Activated B cell treated with CpG ODN at 0.5 μM for 24 hours (primary cell): ENCODE data around the gene ANO1. TPM values are rescaled to one million over a fixed set of nuclear protein-coding genes. Genes with fewer than 3 reads are reported as not detected.

Experiments
- ATAC-seq: fragments of 200-7000 bp; cut with Tn5 transposase; one replicate; pipeline ENCODE4 v1.10.0; 2021; ENCODE audit warnings: low read depth, mild to moderate bottlenecking, moderate library complexity
- CTCF ChIA-PET: fragments of 350-600 bp; sonication (Branson Sonifier 250); formaldehyde crosslinking; loops from one replicate; lab custom pipeline; 2021; ENCODE audit warnings: antibody characterized with exemption; lab: Charles Lee
- POLR2A ChIA-PET: fragments of 350-600 bp; sonication (Branson Sonifier 250); formaldehyde crosslinking; loops from one replicate; lab custom pipeline; 2021; ENCODE audit warnings: antibody characterized with exemption; lab: Charles Lee
- DNase-seq: peaks from one replicate; pipeline ENCODE4 v3.0.0; 2022
- H3K27ac Mint-ChIP-seq: one replicate; pipeline ENCODE4 v1.8.0; 2020; ENCODE audit warnings: mixed read lengths
- H3K27me3 Mint-ChIP-seq: one replicate; pipeline ENCODE4 v1.8.0; 2021; ENCODE audit warnings: mixed read lengths
- H3K36me3 Mint-ChIP-seq: one replicate; pipeline ENCODE4 v1.8.0; 2021; ENCODE audit warnings: low read depth, mixed read lengths
- H3K4me1 Mint-ChIP-seq: one replicate; pipeline ENCODE4 v1.8.0; 2021; ENCODE audit warnings: mixed read lengths
- H3K4me3 Mint-ChIP-seq: one replicate; pipeline ENCODE4 v1.8.0; 2020; ENCODE audit warnings: mild to moderate bottlenecking, mixed read lengths
- H3K9me3 Mint-ChIP-seq: one replicate; pipeline ENCODE4 v1.8.0; 2020; ENCODE audit warnings: mixed read lengths
- CTCF ChIP-seq: fragments of 200-600 bp; IDR thresholded peaks from one replicate; pipeline ENCODE4 v1.8.0; 2022; ENCODE audit warnings: antibody characterized with exemption, mild to moderate bottlenecking
- intact Hi-C: fragments of 100-400 bp; cut with micrococcal nuclease; formaldehyde crosslinking; loops from one replicate; pipeline ENCODE4 v1.15.1; 2024
- total RNA-seq: library from RNA; stranded (reverse); gene quantifications from 2 replicates; pipeline ENCODE4 v1.2.3, GENCODE V29; 2022

Gene ANO1
- total RNA-seq, 1 donor from 2014 or later, result not detected

GRCh38 chr11:70073871-70074371 lies 4.2 kb upstream of the ANO1 start:
- no peak overlapping the region for H3K4me3 Mint-ChIP-seq
- ChIA-PET CTCF (no interaction called here), POLR2A (no interaction called here)
- peaks cover 75% of the 10 kb centered on the region for H3K27me3 Mint-ChIP-seq
- no peaks in the 10 kb centered on the region for H3K9me3 Mint-ChIP-seq
- TF ChIP-seq CTCF, result no peak
- no peak overlapping the region for H3K27ac Mint-ChIP-seq
- ATAC-seq, result no peak
- no peaks in the 10 kb centered on the region for H3K4me1 Mint-ChIP-seq
- H3K36me3 Mint-ChIP-seq, result no peaks in the 10 kb centered on the region
- intact Hi-C loops, result no loop called here
- DNase-seq, result no peak

DNA sequence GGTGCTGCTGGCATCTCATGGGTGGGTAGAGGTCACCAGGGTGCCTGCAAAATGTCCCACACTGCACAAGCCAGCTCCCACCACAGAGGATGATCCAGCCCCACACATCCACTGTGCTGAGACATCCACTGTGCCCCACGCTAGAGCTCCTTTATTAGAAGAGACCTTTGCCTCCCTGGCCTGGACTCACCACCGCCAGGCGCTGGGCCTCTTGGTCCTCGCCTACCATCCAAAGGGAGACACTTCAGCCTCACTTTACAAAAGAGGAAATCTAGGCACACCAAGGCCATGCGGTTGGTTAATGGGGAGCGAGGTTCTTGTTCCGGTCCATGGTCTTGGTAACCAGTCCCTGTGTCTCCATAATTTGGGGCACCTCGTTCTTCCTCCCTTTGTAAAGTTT lies 3.4 kb upstream of the ANO1 start:
- ChIA-PET POLR2A (no interaction called here), CTCF (no interaction called here)
- Mint-ChIP-seq H3K4me1 (no peaks in the 10 kb centered on the region), H3K27me3 (peaks cover 72% of the 10 kb centered on the region), H3K4me3 (no peak overlapping the region), H3K27ac (no peak overlapping the region), H3K9me3 (no peaks in the 10 kb centered on the region), H3K36me3 (no peaks in the 10 kb centered on the region)
- DNase-seq (no peak), ATAC-seq (no peak)
- no peak for TF ChIP-seq CTCF
- intact Hi-C loops, result no loop called here

DNA sequence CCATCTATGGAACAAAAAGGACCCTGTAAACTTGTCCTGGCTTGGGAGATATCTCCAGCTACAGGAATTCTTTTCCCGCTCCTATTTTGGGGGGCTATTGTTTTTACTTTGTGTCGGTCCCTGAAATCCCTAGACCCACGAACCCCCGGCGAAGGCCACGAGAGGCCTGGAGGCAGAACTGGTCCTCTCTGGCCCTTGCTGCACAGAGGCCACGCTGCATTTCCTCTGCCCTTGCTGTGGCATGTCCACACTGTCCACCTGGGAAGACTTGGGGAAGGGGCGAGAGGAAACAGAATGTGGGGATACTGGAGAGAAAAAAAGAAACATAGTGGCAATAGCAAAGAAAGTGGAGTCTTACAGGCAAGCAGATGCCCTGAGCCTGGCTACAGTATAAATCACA lies 2.3 kb upstream of the ANO1 start:
- H3K4me3 Mint-ChIP-seq, result no peak overlapping the region
- CTCF ChIA-PET, result no interaction called here
- intact Hi-C loops, result no loop called here

DNA sequence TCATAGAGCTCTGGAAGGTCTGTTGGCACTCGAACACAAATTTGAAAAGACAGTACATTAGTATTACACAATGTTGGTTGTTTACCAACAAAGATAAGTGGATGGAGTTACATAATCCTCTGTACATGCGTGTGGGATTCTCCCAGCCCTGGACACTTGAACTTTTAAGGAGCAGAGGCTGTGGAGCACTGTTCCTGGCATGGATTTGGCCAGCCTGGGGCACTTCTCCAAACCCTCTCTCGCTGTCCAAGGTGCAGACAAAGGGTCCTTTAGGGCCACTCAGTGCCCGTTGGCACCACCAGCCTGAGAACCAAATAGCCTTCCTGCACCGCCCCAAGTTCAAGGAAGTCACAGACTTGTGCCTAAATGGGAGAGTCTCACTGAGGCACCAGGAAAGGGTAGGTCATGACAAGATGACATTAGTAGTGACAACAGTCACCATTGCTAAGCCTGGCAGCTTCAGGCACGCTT lies 1.6 kb upstream of the ANO1 start:
- CTCF ChIA-PET, result no interaction called here
- POLR2A ChIA-PET, result no interaction called here
- DNase-seq, result no peak
- Mint-ChIP-seq H3K4me1 (no peaks in the 10 kb centered on the region), H3K27me3 (peaks cover 62% of the 10 kb centered on the region), H3K36me3 (no peaks in the 10 kb centered on the region), H3K27ac (no peak overlapping the region), H3K4me3 (no peak overlapping the region), H3K9me3 (no peaks in the 10 kb centered on the region)
- ATAC-seq, result no peak
- intact Hi-C loops, result no loop called here
- no peak for TF ChIP-seq CTCF

More for the DNA sequence above, 2.3 kb upstream of the ANO1 start:
- no peak for TF ChIP-seq CTCF
- POLR2A ChIA-PET, result no interaction called here
- no peaks in the 10 kb centered on the region for H3K4me1 Mint-ChIP-seq
- H3K27me3 Mint-ChIP-seq, result peaks cover 67% of the 10 kb centered on the region
- DNase-seq, result no peak
- no peak overlapping the region for H3K27ac Mint-ChIP-seq
- H3K36me3 Mint-ChIP-seq, result no peaks in the 10 kb centered on the region
- ATAC-seq, result no peak
- H3K9me3 Mint-ChIP-seq, result no peaks in the 10 kb centered on the region

DNA sequence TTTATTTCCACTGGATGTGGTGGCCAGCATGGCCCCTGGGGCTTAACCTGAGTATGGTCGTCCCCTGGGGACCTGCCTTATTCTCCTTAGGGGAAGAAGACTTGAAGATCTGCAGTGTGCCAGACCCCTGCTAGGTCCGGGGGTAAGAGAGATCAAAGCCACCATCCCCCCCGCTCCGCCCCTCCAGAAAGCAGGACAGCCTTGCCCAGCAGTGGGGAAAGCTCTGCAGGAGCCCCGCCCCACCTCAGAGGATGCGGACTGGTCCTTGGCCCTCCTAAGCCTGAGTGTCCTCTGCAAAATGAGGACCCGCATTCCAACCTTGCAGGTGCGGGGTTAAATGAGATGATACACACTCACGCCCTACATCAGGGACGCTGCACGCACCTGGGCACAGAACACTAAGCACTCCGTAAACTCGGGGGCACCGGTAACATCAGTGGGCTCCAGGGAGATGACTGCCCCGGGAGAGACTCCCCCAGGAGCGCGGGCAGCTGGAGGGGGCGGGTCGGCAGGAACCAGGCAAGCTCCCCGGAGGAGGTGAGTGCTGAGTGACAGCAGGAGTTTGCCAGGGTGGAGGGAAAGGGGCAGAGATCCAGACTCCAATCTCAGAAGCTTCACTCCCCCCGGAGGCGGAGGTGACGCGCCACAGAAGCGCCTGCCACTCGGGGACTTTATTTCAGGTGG lies 564 bp upstream of the ANO1 start:
- ChIA-PET POLR2A (no interaction called here), CTCF (no interaction called here)
- Mint-ChIP-seq H3K4me3 (no peak overlapping the region), H3K4me1 (no peaks in the 10 kb centered on the region), H3K27me3 (peaks cover 53% of the 10 kb centered on the region), H3K27ac (no peak overlapping the region), H3K36me3 (no peaks in the 10 kb centered on the region), H3K9me3 (no peaks in the 10 kb centered on the region)
- TF ChIP-seq CTCF, result no peak
- intact Hi-C loops, result no loop called here
- DNase-seq (no peak), ATAC-seq (no peak)
